HepG2 (cell line): ENCODE results near the gene ENTHD1. TPM values are rescaled to one million over a fixed set of nuclear protein-coding genes. Genes with fewer than 3 reads are reported as not detected.

ENCODE experiments used
- ATAC-seq: fragments of 200-7000 bp; cut with Tn5 transposase; 3 replicates; pipeline ENCODE4 v1.9.1; 2020; ENCODE audit warnings: mild to moderate bottlenecking, moderate library complexity
- BruUV-seq: library from RNA; stranded (reverse); fragments of 400-500 nt; replicated peaks from 2 replicates; lab custom pipeline; 2021; lab: Mats Ljungman, UMichigan
- CTCF ChIA-PET: fragments of 300-600 bp; formaldehyde crosslinking; extraction: SDS; loops from one replicate; lab custom pipeline; 2021; ENCODE audit warnings: low total read pairs, inconsistent platforms, low intra/inter-chr PET ratio; lab: Yijun Ruan, JAX
- POLR2A ChIA-PET: fragments of 350-600 bp; sonication (Branson Sonifier 250); formaldehyde crosslinking; loops from one replicate; lab custom pipeline; 2020; ENCODE audit warnings: antibody characterized with exemption, inconsistent platforms; lab: Yijun Ruan, JAX
- DNase-seq: peaks from one replicate; pipeline ENCODE4 v3.0.0-alpha.2; 2015; ENCODE audit warnings: low spot score
- FAIRE-seq: peaks from 3 replicates; lab custom pipeline; 2011; peaks lifted over from hg19 to GRCh38; lab: Jason Lieb, UNC
- H2AFZ ChIP-seq: one replicate; pipeline ENCODE4 v1.6.1; 2011; ENCODE audit warnings: low read length, inconsistent platforms
- H3K27ac ChIP-seq: fragments of 300-600 bp; 3 replicates; pipeline ENCODE4 v1.8.0; 2011; ENCODE audit warnings: mixed run types, mild to moderate bottlenecking, mixed read lengths, low read length, inconsistent platforms; ENCODE audit not compliant: insufficient read depth; ENCODE audit errors: extremely low read length
- H3K27me3 ChIP-seq, 2 experiments: fragments of 200-600 bp in 1 of 2; 2 replicates in 1 of 2; 3 replicates in 1 of 2; pipeline versions ENCODE4 v1.6.0 to v1.8.0; 2011; ENCODE audit warnings: low read length in 2 of 2, mild to moderate bottlenecking in 2 of 2, moderate library complexity in 2 of 2, inconsistent platforms in 1 of 2; ENCODE audit not compliant: insufficient read depth in 2 of 2, control insufficient read depth in 1 of 2
- H3K36me3 ChIP-seq, 2 experiments: fragments of 200-600 bp in 1 of 2; replicated peaks in 1 of 2; 2 replicates in 1 of 2; 3 replicates in 1 of 2; pipeline versions ENCODE4 v1.5.1 to v1.8.0; 2011; ENCODE audit warnings: low read length in 2 of 2, inconsistent platforms in 1 of 2; ENCODE audit not compliant: insufficient read depth in 2 of 2, control insufficient read depth in 1 of 2
- H3K4me1 ChIP-seq: 2 replicates; pipeline ENCODE4 v1.5.1; 2012; ENCODE audit warnings: low read length, inconsistent platforms; ENCODE audit not compliant: insufficient read depth
- H3K4me2 ChIP-seq: 2 replicates; pipeline ENCODE4 v1.6.0; 2011; ENCODE audit warnings: low read depth, low read length, inconsistent platforms
- H3K4me3 ChIP-seq, 3 experiments: fragments of 200-600 bp in 1 of 3; sonication (generic), shearing (Covaris generic) in 1 of 3; replicated peaks in 1 of 3; 2 replicates each; pipeline ENCODE4 v1.5.1; 2011 to 2016; ENCODE audit warnings: low read length in 3 of 3, inconsistent platforms in 2 of 3, low read depth in 2 of 3, mild to moderate bottlenecking in 2 of 3, control low read depth in 1 of 3, mixed read lengths in 1 of 3; ENCODE audit not compliant: insufficient read depth in 1 of 3
- H3K79me2 ChIP-seq: one replicate; pipeline ENCODE4 v1.6.1; 2011; ENCODE audit warnings: low read length, inconsistent platforms; ENCODE audit not compliant: insufficient read depth
- H3K9ac ChIP-seq: 2 replicates; pipeline ENCODE4 v1.6.0; 2011; ENCODE audit warnings: mild to moderate bottlenecking, low read depth, low read length, inconsistent platforms; ENCODE audit not compliant: insufficient read depth
- H3K9me3 ChIP-seq: 2 replicates; pipeline ENCODE4 v1.5.1; 2012; ENCODE audit warnings: mild to moderate bottlenecking, low read length
- H4K20me1 ChIP-seq: 2 replicates; pipeline ENCODE4 v1.6.0; 2011; ENCODE audit warnings: inconsistent platforms, mild to moderate bottlenecking, low read length, moderate library complexity; ENCODE audit not compliant: insufficient read depth
- CAMTA2 ChIP-seq: sonication (generic); formaldehyde crosslinking; IDR thresholded peaks from 2 replicates; pipeline ENCODE4 v1.4.0; 2020; ENCODE audit warnings: mild to moderate bottlenecking, missing genetic modification reagents, borderline replicate concordance
- FOXA3 ChIP-seq: IDR thresholded peaks from 2 replicates; pipeline ENCODE4 v1.6.1; 2016; ENCODE audit warnings: missing genetic modification reagents, missing compliant biosample characterization
- HNRNPUL1 ChIP-seq: fragments of 200-400 bp; formaldehyde crosslinking; IDR thresholded peaks from 2 replicates; pipeline ENCODE4 v1.6.1; 2017; ENCODE audit warnings: low read depth, mild to moderate bottlenecking, low read length, moderate library complexity
- KAT2B ChIP-seq: fragments of 150-350 bp; IDR thresholded peaks from 2 replicates; pipeline ENCODE4 v1.6.1; 2014; ENCODE audit warnings: low read depth, low read length, borderline replicate concordance
- LCORL ChIP-seq, 2 experiments: fragments of 450-650 bp in 1 of 2; sonication (generic) in 1 of 2; formaldehyde crosslinking in 1 of 2; IDR thresholded peaks; 2 replicates each; pipeline versions ENCODE4 v1.5.0 to v1.6.1; 2017 to 2020; ENCODE audit warnings: antibody characterized with exemption in 1 of 2, missing genetic modification reagents in 1 of 2
- MAF1 ChIP-seq: sonication (generic); formaldehyde crosslinking; IDR thresholded peaks from 2 replicates; pipeline ENCODE4 v1.5.0; 2020; ENCODE audit warnings: missing genetic modification reagents, borderline replicate concordance
- MYNN ChIP-seq: sonication (generic); formaldehyde crosslinking; IDR thresholded peaks from 2 replicates; pipeline ENCODE4 v1.4.0; 2020; ENCODE audit warnings: mild to moderate bottlenecking, low read depth, missing genetic modification reagents
- SIN3B ChIP-seq: fragments of 150-350 bp; IDR thresholded peaks from 2 replicates; pipeline ENCODE4 v1.6.1; 2014; ENCODE audit warnings: low read length
- SRSF4 ChIP-seq: fragments of 200-400 bp; formaldehyde crosslinking; IDR thresholded peaks from one replicate; pipeline ENCODE4 v1.6.1; 2018; ENCODE audit warnings: mild to moderate bottlenecking, low read depth, low read length, moderate library complexity; ENCODE audit not compliant: poor library complexity, severe bottlenecking
- TCF12 ChIP-seq, 2 experiments: fragments of 450-650 bp in 1 of 2; sonication (generic) in 1 of 2; formaldehyde crosslinking in 1 of 2; IDR thresholded peaks; 2 replicates each; pipeline versions ENCODE4 v1.6.1 to v1.8.0; 2017 to 2022; ENCODE audit warnings: antibody characterized with exemption in 1 of 2, mild to moderate bottlenecking in 1 of 2, missing genetic modification reagents in 1 of 2, moderate library complexity in 1 of 2
- YEATS2 ChIP-seq: sonication (generic); formaldehyde crosslinking; IDR thresholded peaks from 2 replicates; pipeline ENCODE4 v1.4.0; 2020; ENCODE audit warnings: missing genetic modification reagents, borderline replicate concordance
- ZBTB42 ChIP-seq: sonication (generic); formaldehyde crosslinking; IDR thresholded peaks from 2 replicates; pipeline ENCODE4 v1.5.0; 2020; ENCODE audit warnings: mild to moderate bottlenecking, missing genetic modification reagents
- ZNF224 ChIP-seq: sonication (generic); formaldehyde crosslinking; IDR thresholded peaks from 2 replicates; pipeline ENCODE4 v1.5.0; 2020; ENCODE audit warnings: mild to moderate bottlenecking, missing genetic modification reagents
- ZNF773 ChIP-seq: sonication (generic); formaldehyde crosslinking; IDR thresholded peaks from 2 replicates; pipeline ENCODE4 v1.4.0; 2020; ENCODE audit warnings: missing genetic modification reagents, borderline replicate concordance
- WGBS: methylation state at CpG from one replicate; pipeline ENCODE4 v1.1.6; 2017; ENCODE audit warnings: low lambda C conversion rate; 5-methylcytosine and 5-hydroxymethylcytosine counted together
- in situ Hi-C: cut with HindIII; loops from 2 replicates; pipeline ENCODE4 v1.10.0; 2017; ENCODE audit warnings: low pct_unique_long_range_greater_than_20kb; ENCODE audit not compliant: extremely low pct_ligation_motif_present
- intact Hi-C: fragments of 100-400 bp; cut with micrococcal nuclease; formaldehyde crosslinking; loops from one replicate; pipeline ENCODE4 v1.10.0; 2022; ENCODE audit not compliant: unreplicated experiment
- polyA plus RNA-seq, 8 experiments: library from polyadenylated mRNA; depleted of rRNA in 3 of 8; stranded (reverse) in 7 of 8; unstranded in 1 of 8; fragments of >200 nt; fragmentation: Illumina TruSeq in 4 of 8; extraction: Trizol in 4 of 8; gene quantifications; 2 replicates each; pipeline versions ENCODE4 v1.2.1 to v1.2.3, GENCODE V29; 2011 to 2016; ENCODE audit warnings: low read depth in 4 of 8, missing spikeins in 1 of 8, mixed read lengths in 1 of 8; ENCODE audit not compliant: insufficient read depth in 1 of 8
- total RNA-seq, 5 experiments: library from RNA; depleted of rRNA; stranded (reverse); fragments of >200 nt; fragmentation: Illumina TruSeq; extraction: Trizol; gene quantifications; 2 replicates each; pipeline ENCODE4 v1.2.3, GENCODE V29; 2016; ENCODE audit warnings: low read depth in 1 of 5

Gene ENTHD1
- total and polyA plus RNA-seq, 2 of the 13 experiments (the other 11 are each of a cell fraction or from before 2014, with no cell fraction given): not detected

- Histone ChIP-seq H3K79me2 (no peaks in the 10 kb centered on the region), H3K27ac (no peak overlapping the region), H4K20me1 (no peaks in the 10 kb centered on the region), H3K27me3 (no peaks in the 10 kb centered on the region; a peak in 1 of 5 replicates), H3K4me3 (no peak overlapping the region), H3K9ac (no peak overlapping the region), H3K36me3 (no peaks in the 10 kb centered on the region), H3K4me2 (no peak overlapping the region), H2AFZ (no peak overlapping the region), H3K4me1 (no peaks in the 10 kb centered on the region), H3K9me3 (no peaks in the 10 kb centered on the region)
- BruUV-seq: no TSS peak
- ATAC-seq: no peak
- in situ Hi-C loops (loop anchor here (10.0 kb wide), 1 partner anchor 63 kb away; no protein-coding TSS in a partner anchor), intact Hi-C loops (no loop called here)
- TF ChIP-seq ZBTB42 (CRISPR knock-in tag) (no peak), ZNF224 (CRISPR knock-in tag) (no peak), ZNF773 (CRISPR knock-in tag) (no peak), TCF12 (IDR thresholded peaks at IDR 0.05) (no peak), TCF12 (CRISPR knock-in tag; IDR thresholded peaks at IDR 0.05) (no peak), CAMTA2 (CRISPR knock-in tag) (no peak)
- ChIA-PET POLR2A (no interaction called here), CTCF (no interaction called here)
- no peak for FAIRE-seq
- no peak for DNase-seq
- 15% methylated on average over 5 of the region's 5 CpGs for WGBS
Measured at GRCh38 chr22:39777716-39778454, 115.7 kb downstream of the ENTHD1 start.

GRCh38 chr22:39776295-39777009 is 117.1 kb downstream of the ENTHD1 start:
- ChIA-PET CTCF (no interaction called here), POLR2A (no interaction called here)
- ATAC-seq (no peak), FAIRE-seq (no peak), DNase-seq (no peak)
- H2AFZ ChIP-seq: no peak overlapping the region
- no peaks in the 10 kb centered on the region; a peak in 1 of 5 replicates for H3K27me3 ChIP-seq
- no peaks in the 10 kb centered on the region for H3K79me2 ChIP-seq
- H3K4me3 ChIP-seq: no peak overlapping the region
- no peak overlapping the region for H3K9ac ChIP-seq
- WGBS: 3% methylated on average over 2 of the region's 2 CpGs
- H3K4me2 ChIP-seq: no peak overlapping the region
- BruUV-seq: no TSS peak
- intact Hi-C loops (no loop called here), in situ Hi-C loops (loop anchor here (10.0 kb wide), 1 partner anchor 62 kb away; no protein-coding TSS in a partner anchor)
- H4K20me1 ChIP-seq: no peaks in the 10 kb centered on the region
- no peaks in the 10 kb centered on the region for H3K4me1 ChIP-seq
- H3K9me3 ChIP-seq: no peaks in the 10 kb centered on the region
- H3K36me3 ChIP-seq: no peaks in the 10 kb centered on the region
- no peak overlapping the region for H3K27ac ChIP-seq
- TF ChIP-seq SIN3B (no peak), MAF1 (no peak), SRSF4 (no peak), MYNN (CRISPR knock-in tag) (no peak), FOXA3 (CRISPR knock-in tag) (no peak), HNRNPUL1 (no peak), YEATS2 (no peak), LCORL (IDR thresholded peaks at IDR 0.05) (no peak), LCORL (CRISPR knock-in tag; IDR thresholded peaks at IDR 0.05) (no peak), KAT2B (no peak)
